ENCODE data around the gene TMEM52. TPM values are rescaled to one million over a fixed set of nuclear protein-coding genes. Genes with fewer than 3 reads are reported as not detected.

Gene TMEM52
- total and polyA plus RNA-seq, 9 of the 15 experiments (the other 6 are each of a cell fraction or from before 2014, with no cell fraction given) = 0.37 to 22.5 (median 6.8) TPM

- TF ChIP-seq, protein P1, sequence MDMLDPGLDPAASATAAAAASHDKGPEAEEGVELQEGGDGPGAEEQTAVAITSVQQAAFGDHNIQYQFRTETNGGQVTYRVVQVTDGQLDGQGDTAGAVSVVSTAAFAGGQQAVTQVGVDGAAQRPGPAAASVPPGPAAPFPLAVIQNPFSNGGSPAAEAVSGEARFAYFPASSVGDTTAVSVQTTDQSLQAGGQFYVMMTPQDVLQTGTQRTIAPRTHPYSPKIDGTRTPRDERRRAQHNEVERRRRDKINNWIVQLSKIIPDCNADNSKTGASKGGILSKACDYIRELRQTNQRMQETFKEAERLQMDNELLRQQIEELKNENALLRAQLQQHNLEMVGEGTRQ (CRISPR knock-in tag; IDR thresholded peaks at IDR 0.05) = peak; percentile 68
- TF ChIP-seq CEBPZ (IDR thresholded peaks at IDR 0.05; ENCODE audit: borderline replicate concordance, low read depth, low read length) (no peak), ETS1 (conservative IDR thresholded peaks at IDR 0.05; ENCODE audit: control insufficient read depth, low read depth, low read length) (no peak; the same call in 1 of the 2 replicates), RBM15 (IDR thresholded peaks at IDR 0.05; ENCODE audit: insufficient read depth, low read length) (no peak), MEF2A (IDR thresholded peaks at IDR 0.05; ENCODE audit: control insufficient read depth, low read depth, low read length) (no peak), KLF6 (CRISPR knock-in tag; IDR thresholded peaks at IDR 0.05; ENCODE audit: borderline replicate concordance) (no peak), ARHGAP35 (IDR thresholded peaks at IDR 0.05; ENCODE audit: partially characterized antibody) (no peak), TCF3 (CRISPR knock-in tag; IDR thresholded peaks at IDR 0.05) (no peak), ZNF146 (CRISPR knock-in tag; IDR thresholded peaks at IDR 0.05; ENCODE audit: unreplicated experiment) (no peak), ASH1L (IDR thresholded peaks at IDR 0.05; ENCODE audit: borderline replicate concordance, low read depth, partially characterized antibody) (no peak), MTA1 (IDR thresholded peaks at IDR 0.05; ENCODE audit: borderline replicate concordance) (no peak), TOE1 (IDR thresholded peaks at IDR 0.05; ENCODE audit: borderline replicate concordance) (no peak), TOE1 (CRISPR knock-in tag; IDR thresholded peaks at IDR 0.05; ENCODE audit: borderline replicate concordance, low read depth) (no peak), MYC (IDR thresholded peaks at IDR 0.05; ENCODE audit: low read depth, low read length) (peak; percentile 73), MYC (CRISPR knock-in tag; IDR thresholded peaks at IDR 0.05; ENCODE audit: borderline replicate concordance, low read depth) (no peak), TAF7 (tag; IDR thresholded peaks at IDR 0.05) (no peak)
- TF ChIP-seq, protein P2, sequence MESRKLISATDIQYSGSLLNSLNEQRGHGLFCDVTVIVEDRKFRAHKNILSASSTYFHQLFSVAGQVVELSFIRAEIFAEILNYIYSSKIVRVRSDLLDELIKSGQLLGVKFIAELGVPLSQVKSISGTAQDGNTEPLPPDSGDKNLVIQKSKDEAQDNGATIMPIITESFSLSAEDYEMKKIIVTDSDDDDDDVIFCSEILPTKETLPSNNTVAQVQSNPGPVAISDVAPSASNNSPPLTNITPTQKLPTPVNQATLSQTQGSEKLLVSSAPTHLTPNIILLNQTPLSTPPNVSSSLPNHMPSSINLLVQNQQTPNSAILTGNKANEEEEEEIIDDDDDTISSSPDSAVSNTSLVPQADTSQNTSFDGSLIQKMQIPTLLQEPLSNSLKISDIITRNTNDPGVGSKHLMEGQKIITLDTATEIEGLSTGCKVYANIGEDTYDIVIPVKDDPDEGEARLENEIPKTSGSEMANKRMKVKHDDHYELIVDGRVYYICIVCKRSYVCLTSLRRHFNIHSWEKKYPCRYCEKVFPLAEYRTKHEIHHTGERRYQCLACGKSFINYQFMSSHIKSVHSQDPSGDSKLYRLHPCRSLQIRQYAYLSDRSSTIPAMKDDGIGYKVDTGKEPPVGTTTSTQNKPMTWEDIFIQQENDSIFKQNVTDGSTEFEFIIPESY (CRISPR knock-in tag; IDR thresholded peaks at IDR 0.05) = no peak
- TF ChIP-seq, protein P3, sequence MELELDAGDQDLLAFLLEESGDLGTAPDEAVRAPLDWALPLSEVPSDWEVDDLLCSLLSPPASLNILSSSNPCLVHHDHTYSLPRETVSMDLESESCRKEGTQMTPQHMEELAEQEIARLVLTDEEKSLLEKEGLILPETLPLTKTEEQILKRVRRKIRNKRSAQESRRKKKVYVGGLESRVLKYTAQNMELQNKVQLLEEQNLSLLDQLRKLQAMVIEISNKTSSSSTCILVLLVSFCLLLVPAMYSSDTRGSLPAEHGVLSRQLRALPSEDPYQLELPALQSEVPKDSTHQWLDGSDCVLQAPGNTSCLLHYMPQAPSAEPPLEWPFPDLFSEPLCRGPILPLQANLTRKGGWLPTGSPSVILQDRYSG (tag; conservative IDR thresholded peaks at IDR 0.05; ENCODE audit: low read depth) = no peak
Measured at GRCh38 chr1:1919304-1920056, 401 bp upstream of the TMEM52 start (continued).

Data from K562 (cell line).